H1 (cell line): ENCODE measurements around the gene MAVS. TPM values are rescaled to one million over a fixed set of nuclear protein-coding genes. Genes with fewer than 3 reads are reported as not detected.

Source experiments
- CTCF ChIA-PET: fragments of 300-600 bp; sonication (Branson Sonifier 250); formaldehyde crosslinking; loops from one replicate; lab custom pipeline; 2021; ENCODE audit not compliant: partially characterized antibody; lab: Charles Lee
- POLR2A ChIA-PET: fragments of 300-600 bp; sonication (Branson Sonifier 250); formaldehyde crosslinking; loops from one replicate; lab custom pipeline; 2021; ENCODE audit warnings: inconsistent platforms; ENCODE audit not compliant: partially characterized antibody; lab: Charles Lee
- DNase-seq, 2 experiments: peaks; one replicate each; pipeline versions ENCODE4 v3.0.0 to v3.0.0-alpha.2; 2010 to 2022; ENCODE audit warnings: low spot score in 2 of 2, low read depth in 1 of 2, mixed read lengths in 1 of 2
- FAIRE-seq: peaks from 2 replicates; lab custom pipeline; 2011; peaks lifted over from hg19 to GRCh38; lab: Jason Lieb, UNC
- H2AFZ ChIP-seq: 2 replicates; pipeline ENCODE4 v1.8.1; 2012; ENCODE audit warnings: low read length, inconsistent platforms
- H2AK5ac ChIP-seq: 2 replicates; pipeline ENCODE4 v1.6.1; 2013; ENCODE audit warnings: low read depth, low read length
- H2BK120ac ChIP-seq: replicated peaks from 2 replicates; pipeline ENCODE3; 2013; ENCODE audit warnings: low read depth, low read length, inconsistent platforms
- H2BK12ac ChIP-seq: 2 replicates; pipeline ENCODE4 v1.6.1; 2013; ENCODE audit warnings: low read depth, low read length
- H2BK15ac ChIP-seq: 2 replicates; pipeline ENCODE4 v1.6.1; 2013; ENCODE audit warnings: low read length
- H2BK20ac ChIP-seq: 2 replicates; pipeline ENCODE4 v1.6.1; 2013; ENCODE audit warnings: low read length
- H2BK5ac ChIP-seq: 2 replicates; pipeline ENCODE4 v1.6.1; 2013; ENCODE audit warnings: low read depth, low read length
- H3K14ac ChIP-seq: 2 replicates; pipeline ENCODE4 v1.6.1; 2013; ENCODE audit warnings: inconsistent platforms; ENCODE audit not compliant: insufficient read length
- H3K18ac ChIP-seq: 2 replicates; pipeline ENCODE4 v1.6.1; 2013; ENCODE audit warnings: low read length; ENCODE audit errors: extremely low read depth
- H3K23ac ChIP-seq: 2 replicates; pipeline ENCODE4 v1.6.1; 2013; ENCODE audit warnings: inconsistent platforms; ENCODE audit not compliant: insufficient read length
- H3K23me2 ChIP-seq: 2 replicates; pipeline ENCODE4 v1.6.1; 2013; ENCODE audit warnings: low read depth, low read length
- H3K27ac ChIP-seq: 2 replicates; pipeline ENCODE4 v1.6.1; 2011; ENCODE audit warnings: low read depth, low read length, inconsistent platforms
- H3K27me3 ChIP-seq, 4 experiments: replicated peaks in 1 of 4; 1 replicate in 1 of 4; 2 replicates in 3 of 4; pipeline versions ENCODE4 v1.6.1 to v1.8.1; 2011 to 2013; ENCODE audit warnings: low read length in 3 of 4, mild to moderate bottlenecking in 3 of 4, inconsistent platforms in 2 of 4, mixed read lengths in 2 of 4, moderate library complexity in 1 of 4; ENCODE audit not compliant: control insufficient read depth in 3 of 4, insufficient read depth in 3 of 4; ENCODE audit errors: extremely low read depth in 1 of 4
- H3K36me3 ChIP-seq, 4 experiments: 2 replicates each; pipeline versions ENCODE4 v1.6.1 to v1.8.1; 2011 to 2013; ENCODE audit warnings: mild to moderate bottlenecking in 4 of 4, low read length in 3 of 4, moderate library complexity in 2 of 4, control low read depth in 1 of 4, inconsistent platforms in 1 of 4; ENCODE audit not compliant: insufficient read depth in 4 of 4, control insufficient read depth in 2 of 4
- H3K4ac ChIP-seq: replicated peaks from 2 replicates; pipeline ENCODE3; 2013; ENCODE audit warnings: low read length, low read depth, mixed read lengths, inconsistent platforms; ENCODE audit not compliant: insufficient read length
- H3K4me1 ChIP-seq, 4 experiments: replicated peaks in 1 of 4; 1 replicate in 1 of 4; 2 replicates in 3 of 4; pipeline versions ENCODE4 v1.6.1 to v1.8.1; 2011 to 2013; ENCODE audit warnings: low read length in 3 of 4, inconsistent platforms in 2 of 4, mixed read lengths in 1 of 4; ENCODE audit not compliant: insufficient read depth in 4 of 4, control insufficient read depth in 3 of 4
- H3K4me2 ChIP-seq, 2 experiments: 2 replicates each; pipeline versions ENCODE4 v1.6.1 to v1.8.1; 2011 to 2013; ENCODE audit warnings: low read depth in 2 of 2, low read length in 2 of 2, control low read depth in 1 of 2, inconsistent platforms in 1 of 2, mild to moderate bottlenecking in 1 of 2; ENCODE audit not compliant: insufficient read depth in 1 of 2
- H3K4me3 ChIP-seq, 4 experiments: fragments of 200-600, 300-600 bp in 1 of 4; sonication (generic), shearing (Covaris generic), sonication (Bioruptor Twin) in 1 of 4; 2 replicates each; pipeline versions ENCODE4 v1.5.1 to v1.8.1; 2011 to 2016; ENCODE audit warnings: low read length in 4 of 4, low read depth in 3 of 4, control low read depth in 2 of 4, inconsistent platforms in 2 of 4, mild to moderate bottlenecking in 2 of 4, mixed read lengths in 1 of 4, moderate library complexity in 1 of 4; ENCODE audit not compliant: insufficient read depth in 2 of 4; ENCODE audit errors: extremely low read depth in 1 of 4
- H3K56ac ChIP-seq: replicated peaks from 2 replicates; pipeline ENCODE3; 2013; ENCODE audit warnings: low read depth, mild to moderate bottlenecking, mixed read lengths, low read length, inconsistent platforms; ENCODE audit not compliant: insufficient read length
- H3K79me1 ChIP-seq: 2 replicates; pipeline ENCODE4 v1.6.1; 2013; ENCODE audit warnings: low read depth, low read length, control low read depth
- H3K79me2 ChIP-seq, 2 experiments: 2 replicates each; pipeline versions ENCODE4 v1.6.1 to v1.8.1; 2012 to 2013; ENCODE audit warnings: low read length in 2 of 2, mild to moderate bottlenecking in 2 of 2, inconsistent platforms in 1 of 2; ENCODE audit not compliant: insufficient read depth in 2 of 2, control insufficient read depth in 1 of 2
- H3K9ac ChIP-seq, 4 experiments: replicated peaks in 1 of 4; 1 replicate in 1 of 4; 2 replicates in 3 of 4; pipeline versions ENCODE4 v1.6.1 to v1.8.1; 2011 to 2013; ENCODE audit warnings: low read depth in 3 of 4, low read length in 3 of 4, control low read depth in 2 of 4, mild to moderate bottlenecking in 2 of 4, moderate library complexity in 2 of 4, inconsistent platforms in 1 of 4; ENCODE audit errors: extremely low read depth in 1 of 4
- H3K9me3 ChIP-seq, 2 experiments: 2 replicates each; pipeline versions ENCODE4 v1.6.1 to v1.8.1; 2012 to 2013; ENCODE audit warnings: mild to moderate bottlenecking in 2 of 2, moderate library complexity in 2 of 2, control low read depth in 1 of 2, inconsistent platforms in 1 of 2, low read depth in 1 of 2, low read length in 1 of 2, mixed read lengths in 1 of 2; ENCODE audit not compliant: insufficient read depth in 2 of 2
- H4K20me1 ChIP-seq, 2 experiments: replicated peaks in 1 of 2; 2 replicates each; pipeline versions ENCODE3 to v1.8.1; 2011 to 2013; ENCODE audit warnings: inconsistent platforms in 2 of 2, low read length in 2 of 2, mild to moderate bottlenecking in 1 of 2; ENCODE audit not compliant: insufficient read depth in 2 of 2, control insufficient read depth in 1 of 2
- H4K5ac ChIP-seq: 2 replicates; pipeline ENCODE4 v1.6.1; 2013; ENCODE audit warnings: low read length, low read depth, mixed read lengths, inconsistent platforms; ENCODE audit not compliant: insufficient read length
- H4K8ac ChIP-seq: 2 replicates; pipeline ENCODE4 v1.8.0; 2013; ENCODE audit warnings: mild to moderate bottlenecking, moderate library complexity, low read length, inconsistent platforms; ENCODE audit not compliant: insufficient read depth; ENCODE audit errors: extremely low read depth
- H4K91ac ChIP-seq: replicated peaks from 2 replicates; pipeline ENCODE3; 2013; ENCODE audit warnings: low read length, mixed read lengths, inconsistent platforms; ENCODE audit not compliant: insufficient read length
- CREB1 ChIP-seq: IDR thresholded peaks from 2 replicates; pipeline ENCODE4 v1.6.1; 2012; ENCODE audit warnings: inconsistent platforms
- EP300 ChIP-seq, 2 experiments: IDR thresholded peaks; 1 replicate in 1 of 2; 2 replicates in 1 of 2; pipeline ENCODE4 v1.6.1; 2011 to 2012; ENCODE audit warnings: low read depth in 2 of 2, low read length in 2 of 2, mild to moderate bottlenecking in 2 of 2, borderline replicate concordance in 1 of 2, inconsistent platforms in 1 of 2, moderate library complexity in 1 of 2
- GTF2F1 ChIP-seq: IDR thresholded peaks from 2 replicates; pipeline ENCODE4 v1.6.1; 2012; ENCODE audit warnings: low read depth, low read length, improper control_type of control experiment, borderline replicate concordance
- RFX5 ChIP-seq: IDR thresholded peaks from 2 replicates; pipeline ENCODE4 v1.6.1; 2011; ENCODE audit warnings: low read depth, low read length, improper control_type of control experiment, borderline replicate concordance
- RXRA ChIP-seq: IDR thresholded peaks from 2 replicates; pipeline ENCODE4 v1.6.1; 2011; ENCODE audit warnings: low read depth, mild to moderate bottlenecking, low read length, moderate library complexity; ENCODE audit not compliant: insufficient read depth
- SP4 ChIP-seq: IDR thresholded peaks from 2 replicates; pipeline ENCODE4 v1.6.1; 2012; ENCODE audit warnings: low read length, inconsistent platforms
- SUZ12 ChIP-seq: fragments of 200-600 bp; sonication (generic); IDR thresholded peaks from 2 replicates; pipeline ENCODE4 v1.6.1; 2012; ENCODE audit warnings: mild to moderate bottlenecking, inconsistent platforms, low read length, moderate library complexity, mixed read lengths
- WGBS, 2 experiments: shearing (Covaris generic) in 1 of 2; methylation state at CpG; one replicate each; pipeline versions ENCODE4 v1.1.6 to v1.1.7; 2013 to 2015; ENCODE audit warnings: low lambda C conversion rate in 2 of 2, mixed read lengths in 2 of 2, inconsistent platforms in 1 of 2, low coverage in 1 of 2, missing lambda C conversion rate in 1 of 2; ENCODE audit not compliant: insufficient replicate concordance in 2 of 2, insufficient coverage in 1 of 2, insufficient read length in 1 of 2; ENCODE audit errors: extremely low coverage in 1 of 2, missing lambda C conversion rate in 1 of 2; 5-methylcytosine and 5-hydroxymethylcytosine counted together
- polyA plus RNA-seq, 7 experiments: library from polyadenylated mRNA; depleted of rRNA in 3 of 7; stranded (reverse) in 5 of 7; unstranded in 2 of 7; fragments of >200 nt in 5 of 7; fragments of 200-250 nt in 2 of 7; gene quantifications; 1 replicate in 5 of 7; 2 replicates in 1 of 7; 4 replicates in 1 of 7; pipeline versions ENCODE4 v1.2.1 to v1.2.3, GENCODE V29; 2011 to 2013; ENCODE audit warnings: missing spikeins in 2 of 7, mixed read lengths in 2 of 7
- total RNA-seq: library from RNA; stranded (reverse); fragmentation: NEBNext Ultra II Directional; extraction: Animal tissue kit (Norgen Biotek cat#: 25700); gene quantifications from 2 replicates; pipeline ENCODE4 v1.2.1, GENCODE V29; 2021

MAVS gene
- total and polyA plus RNA-seq, 2 of the 8 experiments (the other 6 are each of a cell fraction or from before 2014, with no cell fraction given) = 9.9 to 24.3 TPM

DNA sequence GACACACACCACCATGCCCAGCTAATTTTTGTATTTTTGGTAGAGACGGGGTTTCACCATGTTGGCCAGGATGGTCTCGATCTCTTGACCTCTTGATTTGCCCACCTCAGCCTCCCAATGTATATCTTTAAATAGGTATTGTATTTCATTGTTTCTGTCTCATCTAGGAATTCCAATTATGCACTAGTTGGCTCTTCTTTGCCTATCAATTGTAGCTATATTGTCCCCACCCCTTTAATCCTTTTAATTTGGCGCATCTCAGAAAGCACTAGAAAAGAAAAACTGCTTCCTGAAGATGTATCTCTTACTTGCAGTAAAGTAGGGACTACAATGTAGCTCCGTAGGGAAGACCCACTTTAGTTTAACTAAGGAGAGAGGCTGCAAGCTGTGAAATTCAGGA lies 10.5 kb upstream of the MAVS start:
- no peak overlapping the region for H3K23ac ChIP-seq
- H4K5ac ChIP-seq = no peak overlapping the region
- H2AK5ac ChIP-seq = no peak overlapping the region
- H3K4me2 ChIP-seq = no peak overlapping the region
- CTCF ChIA-PET = interaction anchor here (1.2 to 2.7 kb wide), 3 partner anchors 10 to 19 kb away, joined by 7 to 11 read pairs (median 8); no protein-coding TSS in a partner anchor
- H2BK120ac ChIP-seq = no peak overlapping the region
- TF ChIP-seq SUZ12 (no peak), RXRA (no peak), CREB1 (no peak), EP300 (IDR thresholded peaks at IDR 0.05; ENCODE audit: borderline replicate concordance in 1 of 2, low read depth in 2 of 2, low read length in 2 of 2) (no peak), RFX5 (no peak), SP4 (no peak), GTF2F1 (no peak)
- no peaks in the 10 kb centered on the region for H3K4me1 ChIP-seq
- 94% methylated on average over 4 of the region's 4 CpGs; no CpG with 5 or more reads in 1 of the 2 experiments for WGBS, 2 experiments
- no peaks in the 10 kb centered on the region for H4K20me1 ChIP-seq
- FAIRE-seq (no peak), DNase-seq (no peak)
- no peak overlapping the region for H2BK5ac ChIP-seq
- H2BK15ac ChIP-seq = no peak overlapping the region
- POLR2A ChIA-PET = no interaction called here
- no peak overlapping the region for H3K4me3 ChIP-seq
- no peak overlapping the region for H4K8ac ChIP-seq
- H2AFZ ChIP-seq = no peak overlapping the region
- no peak overlapping the region for H4K91ac ChIP-seq
- no peak overlapping the region for H3K18ac ChIP-seq
- no peak overlapping the region for H2BK12ac ChIP-seq
- H2BK20ac ChIP-seq = no peak overlapping the region
- H3K27ac ChIP-seq = no peak overlapping the region
- no peak overlapping the region for H3K4ac ChIP-seq
- H3K9me3 ChIP-seq = no peaks in the 10 kb centered on the region
- no peaks in the 10 kb centered on the region for H3K79me2 ChIP-seq
- no peak overlapping the region for H3K9ac ChIP-seq
- no peak overlapping the region for H3K14ac ChIP-seq
- H3K56ac ChIP-seq = no peak overlapping the region
- no peaks in the 10 kb centered on the region for H3K23me2 ChIP-seq
- H3K79me1 ChIP-seq = no peaks in the 10 kb centered on the region
- H3K36me3 ChIP-seq = no peaks in the 10 kb centered on the region
- no peaks in the 10 kb centered on the region for H3K27me3 ChIP-seq
